HL-60 (cell line): Measurements from ENCODE around the gene P2RY11.

Experiments used
- DNase-seq, 2 experiments: peaks; one replicate each; pipeline ENCODE4 v3.0.0-alpha.2; 2010 to 2020; ENCODE audit warnings: low read depth in 1 of 2, low spot score in 1 of 2
- H3K27ac ChIP-seq: fragments of 250-450 bp; sonication (Bioruptor Pico); replicated peaks from 2 replicates; pipeline ENCODE4 v1.5.1; 2020; ENCODE audit warnings: mild to moderate bottlenecking, moderate library complexity
- H3K27me3 ChIP-seq: fragments of 250-450 bp; sonication (Bioruptor Pico); 2 replicates; pipeline ENCODE4 v1.5.1; 2021; ENCODE audit warnings: mild to moderate bottlenecking, moderate library complexity; ENCODE audit not compliant: insufficient read depth, poor library complexity, severe bottlenecking
- H3K4me3 ChIP-seq: replicated peaks from 2 replicates; pipeline ENCODE4 v1.5.1; 2011; ENCODE audit warnings: mild to moderate bottlenecking, control low read depth, low read length; ENCODE audit not compliant: insufficient read depth
- CTCF ChIP-seq: IDR thresholded peaks from one replicate; pipeline ENCODE4 v1.5.1; 2011; ENCODE audit warnings: low read length, control low read depth, inconsistent platforms; ENCODE audit not compliant: insufficient read depth
- GABPA ChIP-seq: IDR thresholded peaks from 2 replicates; pipeline ENCODE4 v1.6.1; 2012; ENCODE audit warnings: low read depth
- POLR2AphosphoS5 ChIP-seq: IDR thresholded peaks from 2 replicates; pipeline ENCODE4 v1.6.1; 2012; ENCODE audit warnings: low read depth
- REST ChIP-seq: IDR thresholded peaks from 2 replicates; pipeline ENCODE4 v1.6.1; 2012; ENCODE audit warnings: low read depth; ENCODE audit not compliant: insufficient replicate concordance
- SPI1 ChIP-seq: IDR thresholded peaks from 2 replicates; pipeline ENCODE4 v1.6.1; 2012; ENCODE audit warnings: low read depth, mild to moderate bottlenecking, borderline replicate concordance

P2RY11 gene

GRCh38 chr19:10096615-10096963 is 14.9 kb upstream of the P2RY11 start:
- no peak for DNase-seq
- Histone ChIP-seq H3K27ac (peak overlapping the region; percentile 65), H3K27me3 (no peaks in the 10 kb centered on the region), H3K4me3 (peak overlapping the region; percentile 17; the same call in 1 of the 2 replicates)
- no peak for TF ChIP-seq CTCF
- TF ChIP-seq GABPA = no peak
- TF ChIP-seq REST = no peak
- TF ChIP-seq SPI1 = no peak
- no peak for TF ChIP-seq POLR2AphosphoS5

GRCh38 chr19:10100163-10100785 is 11.2 kb upstream of the P2RY11 start:
- Histone ChIP-seq H3K4me3 (no peak overlapping the region), H3K27ac (no peak overlapping the region), H3K27me3 (no peaks in the 10 kb centered on the region)
- TF ChIP-seq SPI1 (no peak), POLR2AphosphoS5 (no peak), GABPA (no peak), REST (no peak), CTCF (no peak)
- no peak for DNase-seq

DNA sequence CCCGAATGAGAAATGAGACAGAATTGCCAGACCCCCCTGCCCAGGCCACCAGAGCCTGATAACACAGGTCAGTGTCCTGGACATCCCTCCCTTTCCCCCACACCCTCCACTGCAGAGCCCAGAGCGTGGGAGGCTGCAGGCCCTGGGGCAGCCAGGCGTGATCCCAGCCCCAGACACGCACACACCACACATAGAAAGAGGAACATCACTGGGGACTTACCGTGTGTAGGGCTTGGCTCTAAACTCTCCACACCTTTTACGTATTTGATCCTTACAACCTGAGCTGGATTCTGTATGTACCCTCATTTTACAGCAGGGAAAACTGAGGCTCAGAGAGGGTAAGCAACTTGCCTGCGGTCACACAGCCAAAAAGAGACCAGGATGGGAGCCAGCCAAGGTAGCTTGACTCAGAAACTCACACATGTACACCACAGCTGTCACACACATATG is 8.7 kb upstream of the P2RY11 start:
- H3K27ac ChIP-seq = peak overlapping the region; percentile 95
- no peak for TF ChIP-seq GABPA
- TF ChIP-seq SPI1 = peak; percentile 44; the same call in 1 of the 2 replicates
- peak; percentile 64; the same call in 1 of the 2 replicates for TF ChIP-seq POLR2AphosphoS5
- no peak for TF ChIP-seq REST
- H3K27me3 ChIP-seq = no peaks in the 10 kb centered on the region
- no peak overlapping the region for H3K4me3 ChIP-seq
- DNase-seq = peak in 1 of 2 experiments; percentile 83
